Kidney (tissue), 14 donors: ENCODE results near the gene RASAL1. TPM values are rescaled to one million over a fixed set of nuclear protein-coding genes. Genes with fewer than 3 reads are reported as not detected.

Experiments used
- DNase-seq, 5 donors: peaks; one replicate each; pipeline ENCODE4 v3.0.0-alpha.2; 2013 to 2020
- FAIRE-seq: peaks from 2 replicates; lab custom pipeline; 2012; peaks lifted over from hg19 to GRCh38; lab: Jason Lieb, UNC
- H3K27ac ChIP-seq, 2 donors: one replicate each; pipeline ENCODE4 v1.7.0; 2013; ENCODE audit warnings: low read depth in 2 of 2, low read length in 2 of 2, inconsistent platforms in 1 of 2
- H3K27me3 ChIP-seq: one replicate; pipeline ENCODE4 v1.7.1; 2013; ENCODE audit warnings: low read length, inconsistent platforms; ENCODE audit not compliant: control insufficient read depth, insufficient read depth
- H3K36me3 ChIP-seq, 3 donors: one replicate each; pipeline versions ENCODE4 v1.7.0 to v1.7.1; 2013; ENCODE audit warnings: low read length in 3 of 3, control low read depth in 1 of 3, inconsistent platforms in 1 of 3; ENCODE audit not compliant: insufficient read depth in 3 of 3, control insufficient read depth in 2 of 3
- H3K4me1 ChIP-seq, 3 donors: one replicate each; pipeline versions ENCODE4 v1.7.0 to v1.7.1; 2013; ENCODE audit warnings: low read length in 3 of 3, inconsistent platforms in 1 of 3, low read depth in 1 of 3; ENCODE audit not compliant: control insufficient read depth in 2 of 3, insufficient read depth in 2 of 3
- H3K4me3 ChIP-seq, 3 donors: one replicate each; pipeline versions ENCODE4 v1.7.0 to v1.8.1; 2013; ENCODE audit warnings: low read length in 3 of 3, control low read depth in 1 of 3, inconsistent platforms in 1 of 3
- H3K9ac ChIP-seq, 3 donors: one replicate each; pipeline versions ENCODE4 v1.7.0 to v1.7.1; 2013; ENCODE audit warnings: low read length in 3 of 3, control low read depth in 1 of 3, inconsistent platforms in 1 of 3
- H3K9me3 ChIP-seq, 3 donors: one replicate each; pipeline versions ENCODE4 v1.7.0 to v1.7.1; 2013; ENCODE audit warnings: low read length in 3 of 3, control low read depth in 1 of 3, inconsistent platforms in 1 of 3; ENCODE audit not compliant: control insufficient read depth in 2 of 3, insufficient read depth in 1 of 3
- CTCF ChIP-seq: IDR thresholded peaks from 3 replicates; pipeline ENCODE4 v1.5.1; 2012; ENCODE audit warnings: mild to moderate bottlenecking, moderate library complexity, borderline replicate concordance; ENCODE audit not compliant: insufficient read depth; ENCODE audit errors: extremely low read depth
- intact Hi-C: fragments of 100-400 bp; cut with DNase I; formaldehyde crosslinking; loops from one replicate; pipeline ENCODE4 v1.11.1; 2022
- polyA plus RNA-seq: library from polyadenylated mRNA; stranded (reverse); fragments of 350-450 nt; fragmentation: Illumina TruSeq; extraction: RNeasy Lipid Tissue Mini Kit (QIAGEN cat#74804); gene quantifications from one replicate; pipeline ENCODE4 v1.2.3, GENCODE V29; 2014; ENCODE audit warnings: low read depth, low replicate concordance; ENCODE audit not compliant: insufficient read depth
- total RNA-seq: library from RNA; stranded (reverse); fragmentation: NEBNext Ultra II Directional; extraction: Animal tissue kit (Norgen Biotek cat#: 25700); gene quantifications from one replicate; pipeline ENCODE4 v1.2.1, GENCODE V29; 2021
- donor health status: control.
- donor health status: control.
- donor health status: control.
- donor health status: control.
- donor health status: control.
- donor health status: DM: yes; HTN: yes; CAD: no.
- donor health status: Normal renal cell carcinoma (clear cell type).

The RASAL1 gene
- total and polyA plus RNA-seq, 2 donors from 2014 or later = 23.5 to 58.3 TPM

GRCh38 chr12:113099764-113100163 is 35.8 kb downstream of the RASAL1 start:
- H3K27me3 ChIP-seq = no peaks in the 10 kb centered on the region
- H3K9ac ChIP-seq = no peak overlapping the region
- H3K36me3 ChIP-seq = no peaks in the 10 kb centered on the region
- TF ChIP-seq CTCF = no peak
- H3K27ac ChIP-seq = no peak overlapping the region
- DNase-seq = peak in 1 of 5 donors; percentile 64
- H3K9me3 ChIP-seq = no peaks in the 10 kb centered on the region
- H3K4me1 ChIP-seq = peaks cover 0 to 10% (median 0%) of the 10 kb centered on the region in 3 donors
- intact Hi-C loops = no loop called here
- FAIRE-seq = no peak
- H3K4me3 ChIP-seq = no peak overlapping the region

- Histone ChIP-seq H3K4me3 (no peak overlapping the region), H3K4me1 (peaks cover 0 to 10% (median 0%) of the 10 kb centered on the region in 3 donors), H3K9me3 (no peaks in the 10 kb centered on the region), H3K36me3 (no peaks in the 10 kb centered on the region), H3K27me3 (no peaks in the 10 kb centered on the region), H3K9ac (no peak overlapping the region), H3K27ac (no peak overlapping the region)
- FAIRE-seq = no peak
- no peak for DNase-seq
- intact Hi-C loops = no loop called here
- TF ChIP-seq CTCF = no peak
Measured at GRCh38 chr12:113099364-113099763, 36.2 kb downstream of the RASAL1 start.

- TF ChIP-seq CTCF = peak; percentile 83
- Histone ChIP-seq H3K9ac (peak overlapping the region in 1 of 3 donors; percentile 40), H3K27me3 (no peaks in the 10 kb centered on the region), H3K27ac (peak overlapping the region; percentile 28 to 76), H3K9me3 (no peaks in the 10 kb centered on the region), H3K36me3 (no peaks in the 10 kb centered on the region), H3K4me3 (no peak overlapping the region), H3K4me1 (peaks cover 0 to 8% (median 0%) of the 10 kb centered on the region in 3 donors)
- FAIRE-seq (peak; percentile 27), DNase-seq (peak; percentile 89 to 91 (median 90))
- intact Hi-C loops = no loop called here
Measured at GRCh38 chr12:113098441-113099028, 37.0 kb downstream of the RASAL1 start.
